MM.1S (cell line): Measurements from ENCODE around the gene PXN.
"Not testable (repeated sequence)": the region's sequence is repeated elsewhere in the genome, so short reads cannot be mapped to it uniquely, and the experiment has no call there.

ENCODE experiments used
- DNase-seq: peaks from one replicate; pipeline ENCODE4 v3.0.0-alpha.2; 2015
- H2AFZ ChIP-seq: fragments of 300-600 bp; sonication (generic); 2 replicates; pipeline ENCODE4 v1.6.0; 2016; ENCODE audit warnings: antibody characterized with exemption, low read length
- H3F3A ChIP-seq: fragments of 300-600 bp; sonication (generic); 2 replicates; pipeline ENCODE4 v1.6.1; 2016; ENCODE audit warnings: mild to moderate bottlenecking, antibody characterized with exemption, low read length, moderate library complexity, mixed read lengths; ENCODE audit not compliant: insufficient read depth
- H3K27ac ChIP-seq: fragments of 300-600 bp; sonication (generic); 2 replicates; pipeline ENCODE4 v1.5.1; 2016; ENCODE audit warnings: mild to moderate bottlenecking, low read length
- H3K27me3 ChIP-seq: fragments of 300-600 bp; sonication (generic); replicated peaks from 2 replicates; pipeline ENCODE4 v1.6.0; 2016; ENCODE audit warnings: low read length; ENCODE audit not compliant: insufficient read depth
- H3K36me3 ChIP-seq: fragments of 300-600 bp; sonication (generic); replicated peaks from 2 replicates; pipeline ENCODE4 v1.6.1; 2016; ENCODE audit warnings: mild to moderate bottlenecking, low read length, mixed read lengths; ENCODE audit not compliant: insufficient read depth
- H3K4me1 ChIP-seq: fragments of 300-600 bp; sonication (generic); 2 replicates; pipeline ENCODE4 v1.6.1; 2016; ENCODE audit warnings: low read length, mixed read lengths
- H3K4me2 ChIP-seq: fragments of 300-600 bp; sonication (generic); 2 replicates; pipeline ENCODE4 v1.6.0; 2016; ENCODE audit warnings: low read depth, low read length
- H3K4me3 ChIP-seq: fragments of 300-600 bp; sonication (generic); 2 replicates; pipeline ENCODE4 v1.5.1; 2016; ENCODE audit warnings: low read length, mixed read lengths
- H3K79me2 ChIP-seq: fragments of 300-600 bp; sonication (generic); 2 replicates; pipeline ENCODE4 v1.6.1; 2016; ENCODE audit warnings: mixed run types, low read length, mixed read lengths
- H3K9ac ChIP-seq: fragments of 300-600 bp; sonication (generic); 2 replicates; pipeline ENCODE4 v1.6.1; 2016; ENCODE audit warnings: low read length, mixed read lengths
- H3K9me2 ChIP-seq: fragments of 300-600 bp; sonication (generic); replicated peaks from 2 replicates; pipeline ENCODE4 v1.6.1; 2016; ENCODE audit warnings: mild to moderate bottlenecking, low read length, mixed read lengths; ENCODE audit not compliant: insufficient read depth
- H3K9me3 ChIP-seq: fragments of 300-600 bp; sonication (generic); replicated peaks from 2 replicates; pipeline ENCODE4 v1.6.1; 2016; ENCODE audit warnings: mild to moderate bottlenecking, low read length, mixed read lengths; ENCODE audit not compliant: insufficient read depth
- H4K20me1 ChIP-seq: fragments of 300-600 bp; sonication (generic); 2 replicates; pipeline ENCODE4 v1.6.1; 2016; ENCODE audit warnings: mild to moderate bottlenecking, low read length, moderate library complexity, mixed read lengths; ENCODE audit not compliant: insufficient read depth
- EZH2 ChIP-seq: fragments of 300-600 bp; sonication (generic); optimal IDR thresholded peaks from 2 replicates; pipeline ENCODE3; 2017; ENCODE audit warnings: low read depth, mild to moderate bottlenecking, antibody characterized with exemption, low read length, mixed read lengths
- EZH2phosphoT487 ChIP-seq: fragments of 300-600 bp; sonication (generic); IDR thresholded peaks from 2 replicates; pipeline ENCODE4 v1.6.1; 2018; ENCODE audit warnings: antibody characterized with exemption, low read length
- TF ChIP-seq, protein P1 (sequence below): fragments of 300-600 bp; sonication (generic); IDR thresholded peaks from 2 replicates; pipeline ENCODE4 v1.5.1; 2016; ENCODE audit warnings: antibody characterized with exemption, low read length, mixed read lengths

Gene PXN

DNA sequence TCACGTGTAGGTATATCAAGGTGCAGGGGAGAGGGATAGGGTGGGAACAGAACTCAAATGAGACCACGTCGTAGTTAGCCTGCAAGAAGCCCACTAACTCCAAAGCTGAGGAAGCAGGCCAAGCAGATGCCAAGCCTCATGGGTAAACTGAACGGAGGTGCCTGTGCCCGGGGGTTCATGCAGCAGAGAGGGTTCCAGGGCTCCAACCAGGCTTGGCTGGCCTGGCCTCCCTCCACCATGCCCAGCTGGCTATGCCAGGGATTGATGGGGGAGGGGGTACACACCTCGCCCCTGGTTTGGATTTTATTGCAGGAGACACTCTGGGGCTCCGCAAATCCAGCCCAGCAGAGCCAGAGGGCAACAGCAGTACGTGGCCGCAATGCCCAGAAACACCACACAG is 27.3 kb downstream of the PXN start:
- H3K79me2 ChIP-seq = no peaks in the 10 kb centered on the region
- no peaks in the 10 kb centered on the region for H3K9me2 ChIP-seq
- no peaks in the 10 kb centered on the region for H3K36me3 ChIP-seq
- no peaks in the 10 kb centered on the region for H3K4me1 ChIP-seq
- TF ChIP-seq EZH2 (no peak), EZH2phosphoT487 (no peak)
- TF ChIP-seq, protein P1, sequence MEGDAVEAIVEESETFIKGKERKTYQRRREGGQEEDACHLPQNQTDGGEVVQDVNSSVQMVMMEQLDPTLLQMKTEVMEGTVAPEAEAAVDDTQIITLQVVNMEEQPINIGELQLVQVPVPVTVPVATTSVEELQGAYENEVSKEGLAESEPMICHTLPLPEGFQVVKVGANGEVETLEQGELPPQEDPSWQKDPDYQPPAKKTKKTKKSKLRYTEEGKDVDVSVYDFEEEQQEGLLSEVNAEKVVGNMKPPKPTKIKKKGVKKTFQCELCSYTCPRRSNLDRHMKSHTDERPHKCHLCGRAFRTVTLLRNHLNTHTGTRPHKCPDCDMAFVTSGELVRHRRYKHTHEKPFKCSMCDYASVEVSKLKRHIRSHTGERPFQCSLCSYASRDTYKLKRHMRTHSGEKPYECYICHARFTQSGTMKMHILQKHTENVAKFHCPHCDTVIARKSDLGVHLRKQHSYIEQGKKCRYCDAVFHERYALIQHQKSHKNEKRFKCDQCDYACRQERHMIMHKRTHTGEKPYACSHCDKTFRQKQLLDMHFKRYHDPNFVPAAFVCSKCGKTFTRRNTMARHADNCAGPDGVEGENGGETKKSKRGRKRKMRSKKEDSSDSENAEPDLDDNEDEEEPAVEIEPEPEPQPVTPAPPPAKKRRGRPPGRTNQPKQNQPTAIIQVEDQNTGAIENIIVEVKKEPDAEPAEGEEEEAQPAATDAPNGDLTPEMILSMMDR = no peak
- no peak for DNase-seq
- H2AFZ ChIP-seq = no peak overlapping the region
- no peak overlapping the region for H3K27ac ChIP-seq
- H3K9ac ChIP-seq = no peak overlapping the region
- H3K27me3 ChIP-seq = no peaks in the 10 kb centered on the region
- no peaks in the 10 kb centered on the region for H4K20me1 ChIP-seq
- H3K4me2 ChIP-seq = no peak overlapping the region
- no peak overlapping the region for H3K4me3 ChIP-seq
- H3F3A ChIP-seq = no peaks in the 10 kb centered on the region
- H3K9me3 ChIP-seq = no peaks in the 10 kb centered on the region

DNA sequence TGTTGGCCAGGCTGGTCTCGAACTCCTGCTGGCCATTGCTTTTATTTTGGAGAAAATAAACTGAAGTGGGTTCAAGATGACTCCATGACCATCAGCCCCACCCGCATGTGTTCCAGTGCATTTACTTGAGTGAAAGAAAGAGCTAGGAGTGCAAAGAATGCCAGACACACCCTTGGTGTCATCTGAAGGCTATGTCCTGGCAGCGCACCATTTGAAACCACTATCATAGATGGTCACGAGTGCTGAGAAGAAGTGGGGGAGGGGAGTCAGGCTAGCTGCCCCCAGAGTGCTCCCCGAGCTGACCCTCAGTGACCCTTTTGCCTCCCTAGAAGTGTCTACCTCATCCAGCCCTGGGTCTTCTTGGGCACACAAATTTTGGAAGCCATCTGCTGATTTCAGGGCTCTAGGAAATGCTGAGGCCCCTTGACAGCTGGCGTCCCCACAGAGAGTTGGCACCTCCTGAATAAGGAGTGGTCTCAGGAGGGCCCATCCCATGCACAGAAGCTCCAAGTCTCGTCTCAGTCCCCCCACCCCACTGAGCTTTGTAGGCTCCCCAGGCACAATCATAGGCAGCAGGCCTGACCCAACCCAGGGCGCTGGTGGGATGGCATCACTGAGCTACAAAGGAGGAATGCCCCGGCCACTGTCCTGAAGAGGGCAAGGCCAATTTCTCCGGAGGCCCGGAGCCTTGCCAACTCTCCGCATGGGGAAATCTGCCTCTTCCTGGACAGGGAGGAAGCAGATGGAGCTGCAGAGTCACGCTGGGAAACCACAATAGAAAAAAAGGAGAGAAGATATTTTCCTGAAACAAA is 28.0 kb downstream of the PXN start:
- Histone ChIP-seq H3K27ac (no peak overlapping the region), H3K9ac (no peak overlapping the region), H3F3A (no peaks in the 10 kb centered on the region), H3K9me3 (no peaks in the 10 kb centered on the region), H3K79me2 (no peaks in the 10 kb centered on the region), H3K36me3 (no peaks in the 10 kb centered on the region), H3K27me3 (no peaks in the 10 kb centered on the region), H3K9me2 (no peaks in the 10 kb centered on the region), H4K20me1 (no peaks in the 10 kb centered on the region), H3K4me3 (no peak overlapping the region), H3K4me2 (no peak overlapping the region), H2AFZ (no peak overlapping the region), H3K4me1 (no peaks in the 10 kb centered on the region)
- TF ChIP-seq, protein P1 = no peak
- DNase-seq = no peak

DNA sequence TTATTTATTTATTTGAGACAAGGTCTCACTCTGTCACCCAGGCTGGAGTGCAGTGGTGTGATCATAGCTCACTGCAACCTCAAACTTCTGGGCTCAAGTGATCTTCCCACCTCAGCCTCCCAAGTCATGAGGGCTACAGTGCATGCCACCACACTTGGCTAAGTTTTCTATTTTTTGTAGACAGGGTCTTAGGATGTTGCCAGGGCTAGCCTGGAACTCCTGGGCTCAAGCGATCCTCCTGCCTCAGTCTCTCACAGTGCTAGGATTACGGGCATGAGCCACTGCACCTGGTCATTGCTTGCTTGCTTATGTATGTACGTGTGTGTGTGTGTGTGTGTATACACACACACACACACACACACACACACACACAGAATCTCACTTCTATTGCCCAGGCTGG is 28.7 kb downstream of the PXN start:
- not testable (repeated sequence) for H3K79me2 ChIP-seq, H3F3A ChIP-seq, H3K9me3 ChIP-seq, H2AFZ ChIP-seq, H4K20me1 ChIP-seq, H3K4me3 ChIP-seq, DNase-seq, H3K4me2 ChIP-seq, H3K9ac ChIP-seq, H3K4me1 ChIP-seq, H3K27me3 ChIP-seq, H3K9me2 ChIP-seq, H3K36me3 ChIP-seq, H3K27ac ChIP-seq
